Measurements from ENCODE around the gene ASCC1.

DNA sequence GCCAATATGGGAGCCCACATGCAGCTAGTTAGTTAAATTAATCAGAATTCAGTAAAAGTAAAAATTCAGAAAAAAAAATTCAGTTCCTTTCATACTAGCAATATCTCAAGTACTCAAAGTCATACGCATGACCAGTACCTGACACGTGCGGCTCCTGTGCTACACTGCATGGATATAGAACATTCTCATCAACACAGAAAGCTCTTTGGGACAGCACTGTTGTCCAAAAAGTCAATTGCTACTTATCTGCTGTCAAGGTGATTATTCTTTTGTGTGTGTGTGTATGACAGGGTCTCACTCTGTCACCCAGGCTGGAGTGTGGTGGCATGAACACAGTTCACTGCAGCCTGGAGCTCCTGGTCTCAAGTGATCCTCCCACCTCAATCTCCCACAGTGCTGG is 15.2 kb downstream of the ASCC1 start:
- TF ChIP-seq CTCF (IDR thresholded peaks at IDR 0.05) (no peak), POLR2A (IDR thresholded peaks at IDR 0.05) (no peak), POLR2AphosphoS5 (IDR thresholded peaks at IDR 0.05) (no peak)

Measured in gastroesophageal sphincter (tissue), 3 donors.